HG02885 (cell line): Measurements from ENCODE around the gene H3-3A.

Experiments
- ATAC-seq: cut with Tn5 transposase; IDR thresholded peaks from one replicate; pipeline ENCODE4 v1.9.1; 2021; ENCODE audit warnings: mild to moderate bottlenecking; ENCODE audit not compliant: unreplicated experiment, poor library complexity

Gene H3-3A

DNA sequence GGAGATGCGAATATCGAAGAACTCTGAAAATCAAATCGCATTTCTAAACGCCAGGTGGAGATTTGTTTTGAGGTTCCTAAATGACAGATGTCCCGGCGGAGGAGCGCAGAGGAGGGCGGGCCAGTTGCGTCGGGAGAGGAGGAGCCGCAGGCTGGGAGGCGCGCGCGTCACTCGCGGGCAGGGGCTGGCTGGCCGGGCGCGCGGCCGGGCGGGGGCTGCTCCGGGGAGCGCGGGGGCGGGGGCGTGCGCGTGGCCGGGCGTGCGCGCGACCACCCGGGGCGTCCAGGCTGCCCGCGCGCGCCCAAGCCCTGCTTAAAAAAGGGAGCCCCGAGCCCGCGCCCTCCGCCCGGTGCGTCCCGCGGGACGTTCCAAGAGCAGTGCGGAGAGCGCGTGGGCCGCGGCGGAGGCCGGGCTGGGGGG, 47.3 kb downstream of the H3-3A start:
- peak; percentile 78 for ATAC-seq

- ATAC-seq = peak; percentile 76
Observed at GRCh38 chr1:226110249-226111097, 48.0 kb downstream of the H3-3A start.

DNA sequence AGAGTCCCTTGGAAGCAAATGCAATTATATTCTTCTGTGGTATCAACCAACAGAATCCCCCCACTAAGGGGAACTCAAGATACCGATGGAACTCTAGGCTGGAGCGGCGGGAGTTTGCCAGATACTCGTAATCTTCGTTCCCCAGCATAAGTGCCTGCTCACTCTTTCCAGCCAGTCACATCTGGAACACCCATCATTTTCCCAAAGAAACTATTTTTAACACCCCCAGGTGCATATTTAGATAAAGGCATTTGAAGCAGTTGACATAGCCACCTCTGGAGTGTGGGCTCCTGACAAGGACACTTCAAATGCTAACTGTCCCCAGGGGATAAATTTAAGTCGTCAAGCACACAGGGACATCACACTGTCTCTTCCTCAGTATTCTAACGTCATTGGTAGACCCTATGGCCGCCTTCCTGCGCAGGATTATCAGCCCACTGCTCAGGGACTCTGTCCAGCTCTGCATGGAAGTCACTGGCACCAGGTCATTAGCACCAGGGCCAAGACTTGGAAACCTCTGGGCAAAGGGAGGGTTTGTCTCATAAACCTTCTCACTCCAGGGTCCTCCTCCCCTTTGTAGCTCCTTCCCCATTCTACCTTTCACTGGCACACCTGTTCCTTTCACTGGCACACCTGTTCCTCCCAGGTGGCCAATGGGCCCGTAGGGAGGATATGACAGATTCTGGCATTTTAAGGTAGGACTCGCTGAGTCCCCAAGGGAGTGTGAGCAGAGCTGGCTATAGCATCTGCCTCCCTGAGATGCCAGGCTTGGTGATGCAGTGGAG, 48.8 kb downstream of the H3-3A start:
- ATAC-seq = no peak

DNA sequence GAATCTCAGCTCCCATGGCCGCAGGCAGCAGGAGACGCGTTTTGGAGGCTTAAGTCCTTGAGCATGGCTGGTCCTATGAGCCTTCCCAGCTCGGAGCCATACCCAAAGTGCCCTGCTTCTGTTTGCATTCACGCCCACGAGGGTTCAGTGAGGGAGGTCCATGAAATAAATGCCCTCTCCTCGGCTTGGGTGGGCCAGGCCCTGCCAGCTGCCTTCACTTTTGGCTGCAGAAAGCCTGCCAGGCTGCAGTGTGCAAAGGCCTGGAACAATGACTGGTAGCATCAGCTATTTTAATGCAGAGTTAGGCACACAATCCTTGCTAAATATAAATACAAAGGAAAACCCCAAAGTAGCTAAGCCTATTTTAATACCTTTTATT, 49.4 kb downstream of the H3-3A start:
- no peak for ATAC-seq

DNA sequence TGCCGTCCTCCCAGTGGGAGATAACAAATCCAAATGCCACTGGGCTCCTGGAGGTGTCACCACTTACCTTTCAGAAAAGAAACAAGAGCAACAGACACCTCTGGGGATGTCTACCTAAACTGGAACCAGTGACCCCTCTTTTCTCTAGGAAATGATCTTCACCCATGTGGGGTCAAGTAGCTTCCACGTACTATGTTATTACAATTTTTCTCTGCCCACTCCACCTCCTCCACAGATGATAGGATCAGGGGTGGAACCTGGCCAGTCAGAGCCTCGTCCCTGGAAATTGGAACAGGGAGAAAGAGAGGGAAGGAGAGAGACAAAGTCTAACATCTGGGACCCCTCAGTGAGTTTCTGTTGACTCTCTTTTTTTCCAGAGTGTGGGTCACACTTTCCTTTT, 50.1 kb downstream of the H3-3A start:
- ATAC-seq = no peak

DNA sequence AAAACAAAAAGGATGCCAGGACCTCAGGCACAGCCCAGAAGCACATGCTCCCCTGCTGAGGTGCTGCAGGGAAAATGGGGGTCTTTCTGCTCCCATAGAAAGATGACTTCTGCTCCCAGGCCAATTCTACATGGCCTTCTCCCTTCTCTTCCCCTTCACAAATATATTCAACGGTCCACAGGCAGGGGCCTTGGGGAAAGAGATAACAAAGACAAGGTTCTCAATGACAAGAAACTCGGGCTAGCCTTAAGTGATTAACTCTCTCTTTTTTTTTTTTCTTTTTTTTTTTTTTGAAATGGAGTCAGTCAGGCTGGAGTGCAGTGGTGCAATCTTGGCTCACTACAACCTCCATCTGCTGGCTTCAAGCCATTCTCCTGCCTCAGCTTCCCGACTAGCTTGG, 54.2 kb downstream of the H3-3A start:
- ATAC-seq = no peak

- ATAC-seq = no peak
Observed at GRCh38 chr1:226117330-226117729, 54.8 kb downstream of the H3-3A start.

DNA sequence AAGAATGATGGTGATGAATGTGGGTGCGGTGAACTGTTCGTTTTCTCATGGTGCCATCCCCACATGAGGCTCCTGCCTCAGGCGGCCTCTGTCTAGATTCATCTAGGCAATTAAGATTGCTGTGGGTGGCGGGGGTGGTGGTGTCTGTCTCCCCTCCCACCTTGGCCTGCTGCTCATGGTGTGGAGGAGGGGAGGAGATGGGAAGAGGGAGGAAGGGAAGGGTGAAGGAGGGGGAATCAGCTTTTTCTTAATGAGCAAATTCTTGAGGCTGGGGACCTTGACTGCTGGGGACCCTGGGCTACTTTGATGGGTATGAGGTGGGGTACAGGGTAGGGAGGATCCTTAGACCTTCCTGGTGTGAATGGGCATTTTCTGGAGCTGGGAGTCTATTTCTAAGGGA, 55.8 kb downstream of the H3-3A start:
- no peak for ATAC-seq

DNA sequence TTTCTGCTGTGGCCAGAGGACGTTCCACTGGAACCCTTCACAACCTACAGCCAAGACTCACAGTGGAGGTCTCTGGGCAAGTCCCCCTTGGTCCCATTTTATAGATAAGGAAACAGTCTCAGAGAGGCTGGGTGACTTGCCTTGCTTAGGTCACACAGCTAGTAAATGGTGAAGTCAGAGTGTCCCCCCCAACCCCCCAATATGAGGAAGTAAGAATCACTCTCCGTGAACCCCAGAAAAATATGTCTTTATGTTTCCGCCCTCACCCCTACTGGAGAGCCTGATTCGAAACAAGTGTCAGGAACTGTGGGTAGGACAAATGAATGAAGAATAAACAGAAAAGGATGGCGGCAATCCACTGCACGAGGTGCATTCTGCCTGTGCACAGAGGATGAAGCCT, 56.7 kb downstream of the H3-3A start:
- no peak for ATAC-seq

DNA sequence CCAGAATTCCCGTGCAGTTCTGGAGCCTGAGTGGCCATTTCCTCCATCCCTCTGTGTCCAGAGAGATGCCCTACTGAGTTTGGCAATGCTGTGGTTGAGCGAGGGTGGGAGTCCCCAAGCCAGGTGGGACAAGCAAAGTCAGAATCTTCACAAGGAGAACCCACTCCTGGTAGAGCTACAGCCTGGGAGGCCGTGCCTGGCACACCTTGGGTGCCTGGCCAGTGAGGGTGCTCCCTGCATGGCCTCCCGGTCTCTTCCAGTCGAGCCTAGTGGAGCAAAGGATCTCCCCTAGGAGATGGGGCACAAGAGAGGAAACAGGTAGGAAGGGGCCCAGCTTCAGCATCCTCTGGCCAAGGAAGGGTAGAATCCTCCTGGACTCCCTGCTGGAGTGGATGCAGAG, 57.9 kb downstream of the H3-3A start:
- no peak for ATAC-seq

DNA sequence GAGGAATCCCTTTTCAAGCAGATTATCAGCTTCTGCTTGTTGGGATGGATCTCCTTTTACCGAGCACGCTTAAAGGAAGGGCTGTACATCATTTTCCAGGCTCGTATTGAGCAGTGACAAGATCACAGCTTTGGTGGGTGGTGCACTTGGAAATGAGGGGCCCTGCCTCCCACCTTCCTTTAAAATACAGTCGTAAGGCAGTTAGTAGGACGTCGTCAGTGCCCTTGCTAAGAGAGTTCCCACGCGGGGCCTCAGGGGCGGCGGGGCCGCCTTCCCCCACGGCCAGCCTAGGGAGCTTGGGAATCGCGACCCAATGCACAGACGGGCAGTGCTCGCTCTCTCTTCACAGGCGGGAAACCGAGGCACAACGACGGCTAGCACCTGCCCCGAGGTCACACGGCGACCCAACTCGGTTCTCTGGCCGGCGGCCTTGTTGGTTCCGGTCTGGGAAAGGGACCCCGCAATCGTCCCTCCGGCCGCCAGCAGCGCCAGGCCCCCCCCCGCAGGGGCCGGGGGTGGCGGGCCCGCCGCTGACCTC, 58.6 kb downstream of the H3-3A start:
- no peak for ATAC-seq
